GM10248 (cell line): ENCODE results near the gene CDKAL1.
"Not testable (repeated sequence)": the region's sequence is repeated elsewhere in the genome, so short reads cannot be mapped to it uniquely, and the experiment has no call there.

Experiments used
- CTCF ChIA-PET: fragments of 300-600 bp; sonication (Branson Sonifier 250); formaldehyde crosslinking; extraction: SDS; loops from one replicate; lab custom pipeline; 2021; ENCODE audit warnings: antibody characterized with exemption; lab: Yijun Ruan, JAX
- POLR2A ChIA-PET: fragments of 350-650 bp; sonication (Branson Sonifier 250); formaldehyde crosslinking; extraction: SDS; loops from one replicate; lab custom pipeline; 2020; ENCODE audit warnings: antibody characterized with exemption; lab: Yijun Ruan, JAX
- DNase-seq: peaks from one replicate; pipeline ENCODE4 v3.0.0; 2012; ENCODE audit errors: extremely low spot score
- TF ChIP-seq, protein P1 (sequence below): IDR thresholded peaks from 2 replicates; pipeline ENCODE4 v1.5.1; 2012; ENCODE audit warnings: mild to moderate bottlenecking, low read depth; ENCODE audit errors: extremely low read depth, missing control alignments, control extremely low read depth

Gene CDKAL1

DNA sequence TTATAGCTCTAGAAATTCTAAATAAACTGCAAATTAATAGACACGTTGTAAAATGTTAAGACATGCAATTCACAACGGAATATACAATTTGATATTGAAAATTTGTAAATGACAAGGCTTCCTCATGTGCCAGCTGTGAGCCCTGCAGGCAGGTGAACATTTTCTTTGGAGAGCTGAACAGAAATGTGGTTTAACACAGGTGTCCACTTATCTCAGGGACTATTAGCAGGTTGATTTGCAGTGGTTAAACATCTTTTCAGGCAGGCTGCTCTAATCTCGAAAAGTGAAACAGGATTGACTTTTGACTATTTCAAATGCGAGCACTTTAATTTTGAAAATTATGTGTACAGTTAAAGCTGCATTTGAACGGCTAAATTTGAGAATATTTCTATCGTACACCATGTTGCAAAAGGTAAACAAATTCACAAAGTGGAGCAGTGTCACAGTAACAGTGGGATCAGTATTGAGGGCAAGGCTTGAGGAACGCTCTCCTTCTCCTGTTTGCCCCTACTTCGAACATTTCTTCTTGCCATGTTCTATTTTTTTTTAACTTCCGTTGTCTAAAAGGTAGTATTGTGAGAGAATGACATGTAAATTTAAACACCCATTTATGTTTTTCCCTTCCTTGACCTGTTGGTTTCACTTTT, 210.8 kb downstream of the CDKAL1 start:
- POLR2A ChIA-PET: no interaction called here
- DNase-seq: no peak
- TF ChIP-seq, protein P1, sequence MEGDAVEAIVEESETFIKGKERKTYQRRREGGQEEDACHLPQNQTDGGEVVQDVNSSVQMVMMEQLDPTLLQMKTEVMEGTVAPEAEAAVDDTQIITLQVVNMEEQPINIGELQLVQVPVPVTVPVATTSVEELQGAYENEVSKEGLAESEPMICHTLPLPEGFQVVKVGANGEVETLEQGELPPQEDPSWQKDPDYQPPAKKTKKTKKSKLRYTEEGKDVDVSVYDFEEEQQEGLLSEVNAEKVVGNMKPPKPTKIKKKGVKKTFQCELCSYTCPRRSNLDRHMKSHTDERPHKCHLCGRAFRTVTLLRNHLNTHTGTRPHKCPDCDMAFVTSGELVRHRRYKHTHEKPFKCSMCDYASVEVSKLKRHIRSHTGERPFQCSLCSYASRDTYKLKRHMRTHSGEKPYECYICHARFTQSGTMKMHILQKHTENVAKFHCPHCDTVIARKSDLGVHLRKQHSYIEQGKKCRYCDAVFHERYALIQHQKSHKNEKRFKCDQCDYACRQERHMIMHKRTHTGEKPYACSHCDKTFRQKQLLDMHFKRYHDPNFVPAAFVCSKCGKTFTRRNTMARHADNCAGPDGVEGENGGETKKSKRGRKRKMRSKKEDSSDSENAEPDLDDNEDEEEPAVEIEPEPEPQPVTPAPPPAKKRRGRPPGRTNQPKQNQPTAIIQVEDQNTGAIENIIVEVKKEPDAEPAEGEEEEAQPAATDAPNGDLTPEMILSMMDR: no peak
- CTCF ChIA-PET: interaction anchor here (1.2 kb wide), 1 partner anchor 628 kb away, joined by 3 read pairs; no protein-coding TSS in a partner anchor

DNA sequence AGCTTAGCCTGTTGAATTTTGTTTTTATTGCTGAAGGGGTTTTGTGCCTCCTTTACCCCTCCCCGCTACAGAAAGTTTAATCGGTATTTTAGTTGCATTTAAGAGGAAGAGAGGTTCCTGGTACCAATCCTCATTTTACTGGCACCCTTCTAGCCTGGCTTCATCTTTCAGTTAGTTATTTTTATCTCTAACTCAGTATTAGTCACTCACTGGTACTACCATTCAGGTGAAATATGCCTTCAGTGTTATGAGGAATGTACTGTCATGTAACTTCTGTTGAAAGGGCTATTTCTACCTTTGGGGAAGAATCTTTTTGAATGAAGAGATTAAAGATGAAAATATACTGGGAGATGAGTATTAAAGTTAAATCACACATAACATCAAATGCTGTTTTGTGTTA, 211.8 kb downstream of the CDKAL1 start:
- TF ChIP-seq, protein P1: no peak
- DNase-seq: no peak
- ChIA-PET POLR2A (no interaction called here), CTCF (no interaction called here)

DNA sequence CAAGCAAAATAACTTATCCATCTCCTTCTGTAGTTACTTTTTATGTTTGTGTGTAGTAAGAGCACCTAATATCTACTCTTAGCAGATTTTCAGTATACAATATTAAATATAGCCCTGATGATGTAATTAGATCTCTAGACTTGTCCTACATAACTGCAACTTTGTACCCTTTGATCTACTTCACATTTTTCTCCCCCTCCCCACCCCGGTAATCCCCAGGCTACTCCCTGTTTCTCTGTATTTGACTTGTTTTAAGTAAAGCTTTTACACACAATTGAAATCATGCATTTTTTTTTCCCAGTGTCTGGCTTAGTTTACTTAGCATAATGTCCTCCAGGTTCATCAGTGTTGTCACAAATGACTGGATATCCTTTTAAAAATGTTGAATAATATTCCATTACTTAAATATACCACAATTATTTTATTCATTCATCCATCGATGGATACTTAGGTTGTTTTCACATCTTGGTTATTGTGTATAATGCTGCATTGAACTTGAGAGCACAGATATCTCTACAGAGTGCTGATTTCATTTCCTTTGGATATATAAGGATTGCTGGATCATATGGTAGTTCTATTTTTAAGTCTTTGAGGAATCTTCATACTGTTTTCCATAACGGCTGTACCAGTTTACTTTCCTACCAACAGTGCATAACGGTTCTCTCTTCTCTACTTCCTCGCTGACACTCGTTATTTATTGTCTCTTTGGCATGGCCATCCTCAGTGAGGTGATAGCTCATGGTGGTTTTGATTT, 212.7 kb downstream of the CDKAL1 start:
- POLR2A ChIA-PET: no interaction called here

DNA sequence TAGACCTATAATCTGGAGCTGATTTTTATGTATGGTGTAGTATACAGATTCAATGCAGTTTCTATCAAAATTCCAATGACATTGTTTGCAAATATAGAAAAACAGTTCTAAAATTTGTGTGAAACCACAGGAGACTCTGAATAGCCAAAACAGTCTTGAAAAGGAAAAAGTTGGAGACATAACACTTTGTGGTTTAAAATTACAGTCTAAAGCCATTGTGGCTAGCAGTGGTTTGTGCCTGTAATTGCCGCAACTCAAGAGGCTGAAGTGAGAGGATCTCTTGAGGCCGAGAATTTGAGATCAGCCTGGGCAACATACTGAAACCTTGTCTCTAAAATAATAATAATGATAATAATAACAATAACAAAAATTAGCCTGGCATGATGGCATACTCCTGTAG, 213.7 kb downstream of the CDKAL1 start:
- TF ChIP-seq, protein P1: no peak
- CTCF ChIA-PET: interaction anchor here (1.0 to 1.4 kb wide), 2 partner anchors 15 to 31 kb away, joined by 3 to 5 read pairs; no protein-coding TSS in a partner anchor
- POLR2A ChIA-PET: no interaction called here
- DNase-seq: no peak

More for the DNA sequence above, 212.7 kb downstream of the CDKAL1 start:
- TF ChIP-seq, protein P1: no peak
- CTCF ChIA-PET: interaction anchor here (1.0 to 1.4 kb wide), 2 partner anchors 14 to 30 kb away, joined by 3 to 5 read pairs; no protein-coding TSS in a partner anchor
- DNase-seq: no peak

DNA sequence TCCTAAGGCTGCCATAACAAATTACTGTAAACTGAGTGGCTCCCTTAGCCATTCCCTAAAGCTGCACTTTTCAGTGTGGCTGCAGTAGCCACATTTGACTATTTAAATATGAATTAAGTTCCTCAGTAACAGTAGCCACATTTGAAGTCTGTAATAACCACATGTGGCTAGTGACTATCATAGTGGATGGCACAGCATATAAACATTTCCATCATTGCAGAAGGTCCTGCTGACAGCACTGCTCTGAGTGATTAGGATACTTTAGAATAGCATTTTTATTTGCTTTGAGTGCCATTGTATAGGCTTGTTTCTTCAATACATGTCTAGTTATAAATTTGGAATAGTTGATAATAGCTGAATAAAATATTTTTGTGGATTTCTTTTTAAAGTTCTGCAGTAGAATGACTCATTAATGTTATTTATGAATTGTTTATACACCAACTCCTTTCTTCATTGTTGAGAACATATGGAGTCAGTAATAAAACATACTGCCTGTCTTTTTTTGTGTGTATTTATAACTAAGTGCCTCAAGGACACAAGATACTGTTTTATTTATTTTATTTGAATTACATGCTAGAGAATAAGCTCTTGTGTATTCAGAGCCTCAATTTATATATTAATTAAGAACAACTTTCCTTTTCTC, 217.2 kb downstream of the CDKAL1 start:
- DNase-seq: no peak
- TF ChIP-seq, protein P1: no peak
- ChIA-PET CTCF (interaction anchor here (1.2 to 1.6 kb wide), 4 partner anchors 12 to 39 kb away, joined by 3 read pairs; no protein-coding TSS in a partner anchor), POLR2A (no interaction called here)

DNA sequence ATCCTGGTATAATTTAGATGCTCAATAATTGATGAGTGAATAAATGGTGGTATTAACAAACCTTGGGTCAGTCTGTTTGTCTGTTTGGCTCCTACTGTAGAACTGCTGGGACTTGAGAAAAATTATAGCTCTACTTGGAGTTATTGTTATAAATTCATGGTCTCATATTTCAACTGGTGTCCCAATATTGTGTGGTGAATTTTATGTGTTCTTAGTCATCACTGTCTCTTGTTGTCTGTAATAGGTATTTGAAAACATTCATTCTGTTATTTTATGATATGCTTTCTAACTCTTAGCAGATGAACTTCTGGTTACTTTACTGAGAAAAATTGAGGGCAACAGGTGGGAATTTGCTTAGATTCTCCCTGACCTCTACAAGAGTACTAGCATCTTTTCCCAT, 221.4 kb downstream of the CDKAL1 start:
- ChIA-PET CTCF (interaction anchor here (0.7 kb wide), 1 partner anchor 72 kb away, joined by 3 read pairs; no protein-coding TSS in a partner anchor), POLR2A (no interaction called here)
- no peak for DNase-seq
- TF ChIP-seq, protein P1: no peak

DNA sequence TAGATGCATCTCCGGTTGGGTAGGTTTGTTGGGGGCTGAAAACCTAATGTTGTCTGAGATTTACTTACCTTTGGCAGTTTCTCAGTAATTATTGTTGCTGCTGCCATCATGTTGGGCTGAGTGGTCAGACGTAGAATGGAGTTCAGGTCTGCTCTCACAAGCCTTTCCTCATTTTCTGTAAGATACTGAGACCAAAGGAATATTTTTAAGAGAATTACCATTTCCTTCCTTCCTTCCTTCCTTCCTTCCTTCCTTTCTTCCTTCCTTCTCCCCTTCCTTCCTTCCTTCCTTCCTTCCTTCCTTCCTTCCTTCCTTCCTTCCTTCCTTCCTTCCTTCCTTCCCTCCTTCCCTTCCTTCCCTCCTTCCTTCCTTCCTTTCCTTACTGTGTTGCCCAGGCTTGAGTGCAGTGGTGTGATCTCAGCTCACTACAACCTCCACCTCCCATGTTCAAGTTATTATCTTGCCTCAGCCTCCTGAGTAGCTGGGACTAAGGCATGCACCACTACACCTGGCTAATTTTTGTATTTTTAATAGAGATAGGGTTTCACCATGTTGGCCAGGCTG, 222.4 kb downstream of the CDKAL1 start:
- CTCF ChIA-PET: interaction anchor here (1.1 kb wide), 1 partner anchor 12 kb away, joined by 3 read pairs; no protein-coding TSS in a partner anchor
- DNase-seq, POLR2A ChIA-PET: not testable (repeated sequence)
